Loucy (cell line): ENCODE results near the gene BMP6.

Experiments used
- CTCF ChIP-seq: fragments of 200-600 bp; sonication (generic); conservative IDR thresholded peaks from 2 replicates; pipeline ENCODE4 v1.5.1; 2014; ENCODE audit warnings: mild to moderate bottlenecking, antibody characterized with exemption, low read length
- EZH2phosphoT487 ChIP-seq: fragments of 200-600 bp; IDR thresholded peaks from 2 replicates; pipeline ENCODE4 v1.6.1; 2018; ENCODE audit warnings: antibody characterized with exemption, mild to moderate bottlenecking, moderate library complexity, borderline replicate concordance

- TF ChIP-seq CTCF (no peak), EZH2phosphoT487 (no peak)
Observed at GRCh38 chr6:7812623-7813022, 86.7 kb downstream of the BMP6 start.
